GM23338 (cell line): ENCODE measurements around the gene GLA.

Source experiments
- EZH2 ChIP-seq: fragments of 200-600 bp; sonication (generic); IDR thresholded peaks from one replicate; pipeline ENCODE4 v1.8.0; 2017; ENCODE audit warnings: antibody characterized with exemption, mild to moderate bottlenecking, low read depth; ENCODE audit not compliant: unreplicated experiment
- JUNB ChIP-seq: IDR thresholded peaks from one replicate; pipeline ENCODE4 v1.6.1; 2016; ENCODE audit warnings: antibody characterized with exemption; ENCODE audit not compliant: unreplicated experiment
- ZNF331 ChIP-seq: fragments of 250-450 bp; sonication (Bioruptor Pico); IDR thresholded peaks from 2 replicates; pipeline ENCODE4 v1.5.0; 2020; ENCODE audit warnings: low read depth, mild to moderate bottlenecking, moderate library complexity
- TF ChIP-seq, protein P1 (sequence below), 2 experiments: fragments of 200-600 bp in 1 of 2; sonication (generic) in 1 of 2; conservative IDR thresholded peaks; 2 replicates each; pipeline versions ENCODE4 v1.5.1 to v1.6.1; 2016 to 2017; ENCODE audit warnings: antibody characterized with exemption in 2 of 2, low read depth in 2 of 2, mild to moderate bottlenecking in 2 of 2, moderate library complexity in 1 of 2

DNA sequence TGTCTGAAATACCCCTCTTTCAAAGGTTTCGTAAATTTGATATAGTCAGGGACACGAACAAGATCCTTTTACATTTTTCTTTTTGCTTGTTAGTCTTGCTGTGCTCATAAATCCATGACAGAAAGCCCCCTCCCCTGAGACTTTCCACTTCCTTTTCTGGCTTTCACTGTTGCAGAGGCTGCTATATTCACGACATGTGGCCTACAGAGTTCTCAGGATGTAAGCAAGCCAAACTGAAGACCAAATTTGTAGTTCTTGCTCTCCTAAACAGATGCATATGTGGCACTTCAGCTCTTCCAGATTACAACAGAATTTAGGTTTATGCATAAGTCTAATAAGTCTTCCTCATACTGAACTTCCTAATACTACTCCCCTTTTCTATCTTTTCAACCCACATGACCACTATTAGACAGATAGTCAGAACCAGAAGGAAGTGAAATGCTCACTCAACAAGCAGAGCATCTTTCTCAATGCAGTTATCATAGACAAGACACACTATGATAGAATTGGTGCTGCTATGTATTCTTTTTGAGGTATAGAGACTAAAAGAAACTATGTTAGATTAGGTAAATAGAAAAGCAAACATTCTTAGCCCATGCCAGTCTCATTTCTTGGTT, 36.7 kb downstream of the GLA start:
- TF ChIP-seq, protein P1, sequence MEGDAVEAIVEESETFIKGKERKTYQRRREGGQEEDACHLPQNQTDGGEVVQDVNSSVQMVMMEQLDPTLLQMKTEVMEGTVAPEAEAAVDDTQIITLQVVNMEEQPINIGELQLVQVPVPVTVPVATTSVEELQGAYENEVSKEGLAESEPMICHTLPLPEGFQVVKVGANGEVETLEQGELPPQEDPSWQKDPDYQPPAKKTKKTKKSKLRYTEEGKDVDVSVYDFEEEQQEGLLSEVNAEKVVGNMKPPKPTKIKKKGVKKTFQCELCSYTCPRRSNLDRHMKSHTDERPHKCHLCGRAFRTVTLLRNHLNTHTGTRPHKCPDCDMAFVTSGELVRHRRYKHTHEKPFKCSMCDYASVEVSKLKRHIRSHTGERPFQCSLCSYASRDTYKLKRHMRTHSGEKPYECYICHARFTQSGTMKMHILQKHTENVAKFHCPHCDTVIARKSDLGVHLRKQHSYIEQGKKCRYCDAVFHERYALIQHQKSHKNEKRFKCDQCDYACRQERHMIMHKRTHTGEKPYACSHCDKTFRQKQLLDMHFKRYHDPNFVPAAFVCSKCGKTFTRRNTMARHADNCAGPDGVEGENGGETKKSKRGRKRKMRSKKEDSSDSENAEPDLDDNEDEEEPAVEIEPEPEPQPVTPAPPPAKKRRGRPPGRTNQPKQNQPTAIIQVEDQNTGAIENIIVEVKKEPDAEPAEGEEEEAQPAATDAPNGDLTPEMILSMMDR (conservative IDR thresholded peaks at IDR 0.05; ENCODE audit: low read depth in 2 of 2), result no peak
- TF ChIP-seq JUNB, result no peak
- TF ChIP-seq EZH2, result no peak
- TF ChIP-seq ZNF331, result no peak
